ENCODE data around the gene FEN1. TPM values are rescaled to one million over a fixed set of nuclear protein-coding genes. Genes with fewer than 3 reads are reported as not detected.

FEN1 gene
- total and polyA plus RNA-seq, 2 of the 13 experiments (the other 11 are each of a cell fraction or from before 2014, with no cell fraction given) = 12.4 to 102 TPM

GRCh38 chr11:61752117-61752924 is 40.4 kb upstream of the FEN1 start, which contains the start of gene MYRF (continued):
- TF ChIP-seq ZHX2 (IDR thresholded peaks at IDR 0.05; ENCODE audit: low read depth) (no peak), ZHX2 (CRISPR knock-in tag; IDR thresholded peaks at IDR 0.05; ENCODE audit: borderline replicate concordance) (no peak), ATF6 (CRISPR knock-in tag; conservative IDR thresholded peaks at IDR 0.05) (no peak), ZC3H4 (CRISPR knock-in tag; IDR thresholded peaks at IDR 0.05; ENCODE audit: borderline replicate concordance) (no peak), SYNCRIP (IDR thresholded peaks at IDR 0.05; ENCODE audit: insufficient read depth, low read depth, low read length) (no peak), KAT2B (IDR thresholded peaks at IDR 0.05; ENCODE audit: borderline replicate concordance, low read depth, low read length) (no peak), NFYB (CRISPR knock-in tag; IDR thresholded peaks at IDR 0.05) (no peak), ZNF18 (CRISPR knock-in tag; IDR thresholded peaks at IDR 0.05; ENCODE audit: insufficient replicate concordance) (no peak), MXD4 (CRISPR knock-in tag; IDR thresholded peaks at IDR 0.05) (no peak), ZNF878 (CRISPR knock-in tag; IDR thresholded peaks at IDR 0.05) (no peak), PBX2 (CRISPR knock-in tag; IDR thresholded peaks at IDR 0.05) (no peak)
- TF ChIP-seq, protein P1, sequence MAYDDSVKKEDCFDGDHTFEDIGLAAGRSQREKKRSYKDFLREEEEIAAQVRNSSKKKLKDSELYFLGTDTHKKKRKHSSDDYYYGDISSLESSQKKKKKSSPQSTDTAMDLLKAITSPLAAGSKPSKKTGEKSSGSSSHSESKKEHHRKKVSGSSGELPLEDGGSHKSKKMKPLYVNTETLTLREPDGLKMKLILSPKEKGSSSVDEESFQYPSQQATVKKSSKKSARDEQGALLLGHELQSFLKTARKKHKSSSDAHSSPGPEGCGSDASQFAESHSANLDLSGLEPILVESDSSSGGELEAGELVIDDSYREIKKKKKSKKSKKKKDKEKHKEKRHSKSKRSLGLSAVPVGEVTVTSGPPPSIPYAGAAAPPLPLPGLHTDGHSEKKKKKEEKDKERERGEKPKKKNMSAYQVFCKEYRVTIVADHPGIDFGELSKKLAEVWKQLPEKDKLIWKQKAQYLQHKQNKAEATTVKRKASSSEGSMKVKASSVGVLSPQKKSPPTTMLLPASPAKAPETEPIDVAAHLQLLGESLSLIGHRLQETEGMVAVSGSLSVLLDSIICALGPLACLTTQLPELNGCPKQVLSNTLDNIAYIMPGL (CRISPR knock-in tag; IDR thresholded peaks at IDR 0.05; ENCODE audit: borderline replicate concordance in 1 of 2, low read depth in 1 of 2) = peak in 1 of 2 experiments; percentile 72; a peak in 3 of 4 replicates
